Stimulated activated CD8-positive, alpha-beta memory T cell treated with anti-CD3 and anti-CD28 coated beads, Interleukin-7, amount 100 ng/mL, for 4 hours (primary cell): Measurements from ENCODE around the gene ANGEL2.

Experiments
- DNase-seq, 2 donors: peaks; one replicate each; pipeline ENCODE4 v3.0.0-alpha.2; 2020; ENCODE audit warnings: low read depth in 2 of 2

ANGEL2 gene

DNA sequence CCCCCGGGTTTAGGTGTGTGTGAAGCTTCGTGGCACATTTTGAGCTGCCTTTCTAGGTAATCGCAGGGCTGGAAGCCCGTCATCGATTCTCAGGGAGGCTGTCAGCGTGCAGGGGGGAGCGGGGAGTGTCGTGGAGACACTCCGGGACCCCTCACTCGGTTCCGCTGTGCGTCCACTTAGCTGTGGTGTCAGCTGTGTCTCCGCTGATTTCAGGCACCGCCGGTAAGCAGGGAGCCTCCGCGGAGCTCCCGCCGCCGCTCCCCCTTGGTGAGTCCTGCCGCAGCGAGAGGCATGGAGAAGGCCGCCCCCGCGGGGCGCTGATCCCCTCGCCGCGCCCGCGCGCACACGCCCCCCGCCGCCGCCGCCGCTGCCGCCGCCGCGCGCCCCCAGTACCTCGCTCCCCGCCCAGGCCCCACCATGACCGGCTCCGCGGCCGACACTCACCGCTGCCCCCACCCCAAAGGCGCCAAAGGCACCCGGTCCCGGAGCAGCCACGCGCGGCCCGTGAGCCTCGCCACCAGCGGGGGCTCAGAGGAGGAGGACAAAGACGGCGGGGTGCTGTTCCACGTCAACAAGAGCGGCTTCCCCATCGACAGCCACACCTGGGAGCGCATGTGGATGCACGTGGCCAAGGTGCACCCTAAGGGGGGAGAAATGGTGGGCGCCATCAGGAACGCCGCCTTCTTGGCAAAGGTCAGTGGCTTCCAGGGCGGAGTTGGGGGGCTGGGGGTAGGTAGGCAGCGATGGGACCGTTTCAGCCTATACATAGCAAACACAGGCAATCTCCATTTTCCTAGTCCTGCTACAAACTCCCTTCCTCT, 64.3 kb downstream of the ANGEL2 start:
- DNase-seq: no peak

- peak; percentile 13 to 28 for DNase-seq
These were observed 65.2 kb downstream of the ANGEL2 start, which contains the start of gene VASH2 for GRCh38 chr1:212950243-212951125. Gene VASH2, plus strand, starts transcription at chr1:212950541. Its CDS starts 1,002 bp downstream, at chr1:212951543.

DNA sequence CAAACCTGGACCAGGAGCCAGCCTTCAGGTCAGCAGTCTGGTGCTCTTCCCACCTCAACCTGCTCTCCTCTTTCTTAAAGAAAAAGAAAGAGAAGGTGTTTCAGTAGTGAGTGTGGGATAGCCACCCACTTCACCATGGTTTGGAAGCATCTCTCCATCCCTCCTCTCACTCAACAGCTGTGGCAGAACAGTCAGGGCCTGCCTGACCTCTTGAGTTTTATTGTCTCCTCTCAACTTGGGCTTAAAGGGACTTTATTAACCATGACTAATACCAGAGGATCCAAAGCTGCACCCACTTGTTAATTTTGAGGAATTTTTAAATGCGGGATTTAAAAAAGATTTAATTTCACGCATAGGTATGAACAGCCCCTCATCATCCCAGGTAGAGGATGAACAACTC, 65.9 kb downstream of the ANGEL2 start:
- DNase-seq: no peak

GRCh38 chr1:212946872-212947271, 68.8 kb downstream of the ANGEL2 start:
- no peak for DNase-seq

DNA sequence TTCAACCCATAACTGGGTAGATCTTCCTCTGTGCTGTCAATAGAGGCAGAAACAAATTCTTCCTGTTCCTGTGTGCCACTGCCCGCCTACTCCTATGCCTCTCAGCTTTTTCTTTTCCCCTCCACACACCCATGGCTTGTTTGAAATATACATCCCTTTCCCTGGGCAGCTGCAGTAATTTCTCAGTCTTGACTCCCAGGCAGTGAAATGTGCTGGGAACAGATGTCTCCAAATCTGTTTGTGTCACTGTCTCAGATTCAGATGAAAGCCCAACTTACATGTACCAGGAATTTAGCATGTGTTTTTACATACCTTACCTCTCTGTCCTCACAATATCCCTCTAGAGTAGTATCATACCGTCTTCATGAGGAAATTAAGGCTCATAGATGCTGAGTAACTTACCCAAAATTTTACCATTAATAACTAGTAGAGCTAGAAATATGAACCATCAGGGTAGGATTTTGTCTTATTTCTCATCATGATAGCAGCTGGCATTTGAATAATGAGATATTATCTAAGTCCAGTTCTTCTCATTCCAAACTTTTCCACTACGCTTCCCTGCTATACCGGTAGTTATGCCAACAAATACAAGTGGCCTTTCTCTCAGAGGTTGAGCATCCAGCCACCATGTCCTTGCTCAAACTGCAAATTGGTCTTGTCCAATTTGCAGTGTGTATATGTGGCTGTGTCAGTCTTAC, 70.1 kb downstream of the ANGEL2 start:
- DNase-seq: no peak

DNA sequence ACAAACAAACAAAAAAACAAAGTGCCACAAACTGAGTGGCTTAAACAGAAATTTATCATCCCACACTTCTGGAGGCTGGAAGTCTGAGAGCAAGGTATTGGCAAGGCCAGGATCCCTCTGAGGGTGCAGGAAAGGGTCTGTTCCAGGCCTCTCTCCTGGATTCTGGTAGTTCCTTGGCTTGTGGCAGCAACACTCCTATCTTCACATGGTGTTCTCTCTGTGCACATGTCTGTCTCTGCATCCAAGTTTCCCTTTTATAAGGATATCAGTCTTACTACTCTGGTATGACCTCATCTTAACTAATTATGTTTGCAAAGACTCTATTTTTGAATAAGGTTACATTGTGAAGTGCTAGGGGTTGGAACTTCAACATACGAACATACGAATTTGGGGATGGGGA, 70.6 kb downstream of the ANGEL2 start:
- no peak for DNase-seq

DNA sequence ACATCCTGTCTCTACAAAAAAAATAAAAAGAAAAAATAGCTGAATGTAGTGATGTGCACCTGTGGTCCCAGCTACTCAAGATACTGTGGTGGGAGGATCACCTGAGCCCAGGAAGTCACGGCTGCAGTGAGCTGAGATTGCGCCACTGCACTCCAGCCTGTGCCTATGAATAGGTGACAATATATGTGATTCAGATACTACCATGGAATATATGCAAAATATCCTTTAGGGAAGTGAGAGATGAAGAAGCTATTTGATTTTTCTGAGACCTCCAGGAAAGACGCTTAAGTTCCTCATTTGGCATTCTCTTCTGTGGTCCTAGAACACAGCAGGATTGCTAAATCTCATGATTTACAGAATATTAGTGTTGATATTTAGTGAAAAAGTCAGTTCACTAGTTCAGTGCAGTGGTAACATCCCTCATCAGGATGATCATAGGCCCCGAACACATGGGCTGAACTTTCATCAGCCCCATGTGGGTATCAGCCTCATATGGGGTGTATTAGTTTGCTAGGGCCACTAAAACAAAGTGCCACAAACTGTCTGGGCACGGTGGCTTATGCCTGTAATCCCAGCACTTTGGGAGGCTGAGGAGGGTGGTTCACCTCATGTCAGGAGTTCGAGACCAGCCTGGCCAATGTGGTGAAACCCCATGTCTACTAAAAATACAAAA, 71.3 kb downstream of the ANGEL2 start:
- no peak for DNase-seq

DNA sequence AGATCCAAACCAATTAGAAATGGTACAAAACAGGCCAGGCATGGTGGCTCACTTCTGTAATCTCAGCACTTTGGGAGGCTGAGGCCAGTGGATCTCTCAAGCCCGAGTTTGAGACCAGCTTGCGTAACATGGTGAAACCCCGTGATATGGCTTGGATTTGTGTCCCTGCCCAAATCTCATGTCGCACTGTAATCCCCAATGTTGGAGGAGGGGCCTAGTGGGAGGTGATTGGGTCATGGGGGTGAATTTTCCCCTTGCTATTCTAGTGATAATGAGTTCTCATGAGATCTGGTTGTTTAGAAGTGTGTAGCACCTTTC, 72.3 kb downstream of the ANGEL2 start:
- no peak for DNase-seq

DNA sequence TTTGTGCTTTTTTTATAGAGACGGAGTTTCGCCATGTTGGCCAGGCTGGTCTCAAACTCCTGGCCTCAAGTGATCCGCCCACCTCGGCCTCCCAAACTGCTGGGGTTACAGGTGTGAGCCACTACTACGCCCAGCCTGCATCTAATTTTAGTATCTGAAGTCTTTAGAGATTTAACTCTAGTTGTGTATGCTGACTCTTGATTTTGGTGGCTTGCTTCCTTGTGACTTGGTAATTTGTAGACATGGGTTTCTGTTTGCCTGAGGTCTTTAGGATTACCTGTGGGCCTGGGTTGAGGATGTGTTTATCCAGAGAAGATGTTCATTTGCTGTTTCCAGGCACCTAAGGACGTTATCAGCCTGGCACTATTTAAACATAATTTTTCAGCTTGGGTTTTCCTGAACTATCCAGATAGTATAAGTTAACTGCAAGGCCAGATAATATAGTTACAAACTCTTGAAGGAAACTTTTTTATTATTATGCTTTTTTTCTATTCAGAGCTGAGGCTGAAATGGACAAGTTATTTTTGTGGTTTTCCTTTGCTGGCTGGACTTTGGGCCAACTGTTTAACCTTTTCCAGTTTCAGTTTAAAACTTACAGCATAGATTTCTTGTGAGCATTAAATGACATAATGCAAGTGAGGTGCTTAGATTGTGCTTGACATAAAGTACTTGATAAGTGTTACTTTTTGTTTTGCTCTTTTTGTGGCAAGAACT, 72.8 kb downstream of the ANGEL2 start:
- no peak for DNase-seq
